ENCODE measurements around the gene SETD2. TPM values are rescaled to one million over a fixed set of nuclear protein-coding genes. Genes with fewer than 3 reads are reported as not detected.
A peak's percentile ranks its signal among the peaks of the same experiment; 100 is the strongest.
"Not testable (repeated sequence)": the region's sequence is repeated elsewhere in the genome, so short reads cannot be mapped to it uniquely, and the experiment has no call there.

The SETD2 gene
- total RNA-seq, 2 experiments from 2014 or later: 87.3 to 87.4 TPM

DNA sequence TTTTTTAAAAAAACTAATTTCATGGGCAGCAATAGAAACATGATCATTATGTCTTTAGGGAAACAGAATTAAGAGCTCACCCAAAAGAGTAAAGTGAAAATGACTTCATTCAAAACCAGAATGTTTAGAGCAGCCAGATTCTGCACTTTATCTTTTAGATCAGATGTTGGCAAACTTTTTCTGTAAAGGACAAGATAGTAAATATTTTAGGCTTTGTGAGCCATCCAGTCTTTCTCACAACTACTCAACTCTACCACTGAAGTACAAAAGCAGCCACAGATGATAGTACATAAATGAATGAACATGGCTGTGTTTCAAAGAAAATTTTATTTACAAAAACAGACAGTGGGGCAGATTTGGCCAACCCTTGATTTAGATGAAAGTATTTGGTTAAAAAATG, 84.5 kb downstream of the SETD2 start:
- H3K9me3 Mint-ChIP-seq: no peaks in the 10 kb centered on the region
- ATAC-seq (ENCODE audit: poor library complexity): no peak
- Histone ChIP-seq H3K27ac (ENCODE audit: low read depth in 1 of 2, low read length in 2 of 2) (no peak overlapping the region), H3K4me3 (ENCODE audit: low read length) (no peak overlapping the region), H3K9me3 (ENCODE audit: control insufficient read depth in 1 of 2, insufficient read depth in 1 of 2, low read length in 2 of 2) (no peaks in the 10 kb centered on the region), H3K4me1 (ENCODE audit: insufficient read depth, low read length) (no peaks in the 10 kb centered on the region), H3K27me3 (ENCODE audit: control insufficient read depth in 1 of 2, insufficient read depth in 2 of 2, low read length in 2 of 2) (no peaks in the 10 kb centered on the region), H3K36me3 (ENCODE audit: insufficient read depth, low read length) (peaks cover 71% of the 10 kb centered on the region)
- DNase-seq: no peak
- peak overlapping the region; percentile 4 for H3K27ac Mint-ChIP-seq
- no peaks in the 10 kb centered on the region for H3K27me3 Mint-ChIP-seq
- POLR2A ChIA-PET: no interaction called here
- TF ChIP-seq, protein P1, sequence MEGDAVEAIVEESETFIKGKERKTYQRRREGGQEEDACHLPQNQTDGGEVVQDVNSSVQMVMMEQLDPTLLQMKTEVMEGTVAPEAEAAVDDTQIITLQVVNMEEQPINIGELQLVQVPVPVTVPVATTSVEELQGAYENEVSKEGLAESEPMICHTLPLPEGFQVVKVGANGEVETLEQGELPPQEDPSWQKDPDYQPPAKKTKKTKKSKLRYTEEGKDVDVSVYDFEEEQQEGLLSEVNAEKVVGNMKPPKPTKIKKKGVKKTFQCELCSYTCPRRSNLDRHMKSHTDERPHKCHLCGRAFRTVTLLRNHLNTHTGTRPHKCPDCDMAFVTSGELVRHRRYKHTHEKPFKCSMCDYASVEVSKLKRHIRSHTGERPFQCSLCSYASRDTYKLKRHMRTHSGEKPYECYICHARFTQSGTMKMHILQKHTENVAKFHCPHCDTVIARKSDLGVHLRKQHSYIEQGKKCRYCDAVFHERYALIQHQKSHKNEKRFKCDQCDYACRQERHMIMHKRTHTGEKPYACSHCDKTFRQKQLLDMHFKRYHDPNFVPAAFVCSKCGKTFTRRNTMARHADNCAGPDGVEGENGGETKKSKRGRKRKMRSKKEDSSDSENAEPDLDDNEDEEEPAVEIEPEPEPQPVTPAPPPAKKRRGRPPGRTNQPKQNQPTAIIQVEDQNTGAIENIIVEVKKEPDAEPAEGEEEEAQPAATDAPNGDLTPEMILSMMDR (IDR thresholded peaks at IDR 0.05): no peak
- CTCF ChIA-PET: interaction anchor here (0.9 kb wide), 1 partner anchor 10 kb away, joined by 3 read pairs; no protein-coding TSS in a partner anchor
- H3K4me3 Mint-ChIP-seq: no peak overlapping the region
- H3K4me1 Mint-ChIP-seq (ENCODE audit: low read depth): peaks cover 19% of the 10 kb centered on the region
- peaks cover 91% of the 10 kb centered on the region for H3K36me3 Mint-ChIP-seq (ENCODE audit: low read depth)
- intact Hi-C loops (cut with DNase I, micrococcal nuclease): no loop called here

DNA sequence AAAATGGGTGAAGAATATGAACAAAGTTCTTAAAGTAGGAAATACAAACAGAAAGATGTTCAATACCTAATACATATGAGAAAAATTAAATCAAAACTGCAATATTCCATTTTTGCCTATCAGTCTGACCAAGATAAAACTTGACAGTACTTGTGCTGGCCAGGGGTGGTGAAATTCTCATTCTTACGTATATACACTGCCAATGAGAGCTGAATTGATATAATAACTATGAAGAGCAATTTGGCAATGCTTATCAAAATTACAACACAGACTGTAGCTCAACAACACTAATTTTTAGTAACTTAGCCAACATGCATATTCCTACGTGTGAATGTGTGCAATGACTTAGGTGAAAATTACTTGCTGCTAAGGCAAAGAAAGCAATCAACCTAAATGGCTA, 90.2 kb downstream of the SETD2 start:
- peaks cover 27% of the 10 kb centered on the region for H3K4me1 Mint-ChIP-seq (ENCODE audit: low read depth)
- no peaks in the 10 kb centered on the region for H3K27me3 Mint-ChIP-seq
- Histone ChIP-seq H3K4me1 (ENCODE audit: insufficient read depth, low read length) (no peaks in the 10 kb centered on the region), H3K9me3 (ENCODE audit: control insufficient read depth in 1 of 2, insufficient read depth in 1 of 2, low read length in 2 of 2) (no peaks in the 10 kb centered on the region), H3K27me3 (ENCODE audit: control insufficient read depth in 1 of 2, insufficient read depth in 2 of 2, low read length in 2 of 2) (no peaks in the 10 kb centered on the region), H3K27ac (ENCODE audit: low read depth in 1 of 2, low read length in 2 of 2) (no peak overlapping the region), H3K36me3 (ENCODE audit: insufficient read depth, low read length) (peaks cover 56% of the 10 kb centered on the region), H3K4me3 (ENCODE audit: low read length) (no peak overlapping the region)
- TF ChIP-seq, protein P1 (IDR thresholded peaks at IDR 0.05): no peak
- H3K36me3 Mint-ChIP-seq (ENCODE audit: low read depth): peaks cover 75% of the 10 kb centered on the region
- DNase-seq: no peak
- ChIA-PET POLR2A (interaction anchor here (0.7 kb wide), 1 partner anchor 1168 kb away, joined by 3 read pairs; no protein-coding TSS in a partner anchor), CTCF (interaction anchor here (0.9 to 1.3 kb wide), 3 partner anchors 32 to 178 kb away, joined by 3 read pairs; partner anchors contain the start of gene SETD2)
- ATAC-seq (ENCODE audit: poor library complexity): no peak
- H3K9me3 Mint-ChIP-seq: no peaks in the 10 kb centered on the region
- no peak overlapping the region for H3K27ac Mint-ChIP-seq
- intact Hi-C loops (cut with DNase I, micrococcal nuclease): no loop called here
- H3K4me3 Mint-ChIP-seq: no peak overlapping the region

DNA sequence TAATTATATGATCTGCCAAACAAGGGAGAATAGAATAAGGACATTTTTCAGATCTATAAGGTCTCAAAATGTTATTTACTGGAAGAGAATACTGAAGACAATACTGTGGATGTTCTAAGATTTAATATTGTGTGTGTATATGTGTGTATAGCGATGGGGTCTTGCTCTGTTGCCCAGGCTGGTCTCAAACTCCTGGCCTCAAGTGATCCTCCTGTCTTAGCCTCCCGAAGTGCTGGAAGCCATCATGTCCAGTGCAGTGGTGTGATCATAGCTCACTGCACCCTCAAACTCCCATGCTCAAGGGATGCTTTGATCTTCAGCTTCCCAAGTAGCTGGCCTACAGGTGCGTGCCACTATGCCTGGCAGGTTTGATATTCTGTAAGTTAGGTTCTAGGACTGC, 93.1 kb downstream of the SETD2 start:
- Histone ChIP-seq H3K27ac (ENCODE audit: low read depth in 1 of 2, low read length in 2 of 2) (no peak overlapping the region), H3K36me3 (ENCODE audit: insufficient read depth, low read length) (peaks cover 56% of the 10 kb centered on the region), H3K4me3 (ENCODE audit: low read length) (no peak overlapping the region), H3K9me3 (ENCODE audit: control insufficient read depth in 1 of 2, insufficient read depth in 1 of 2, low read length in 2 of 2) (no peaks in the 10 kb centered on the region), H3K4me1 (ENCODE audit: insufficient read depth, low read length) (no peaks in the 10 kb centered on the region), H3K27me3 (ENCODE audit: control insufficient read depth in 1 of 2, insufficient read depth in 2 of 2, low read length in 2 of 2) (no peaks in the 10 kb centered on the region)
- no peak for ATAC-seq (ENCODE audit: poor library complexity)
- no peak overlapping the region for H3K4me3 Mint-ChIP-seq
- intact Hi-C loops (cut with DNase I, micrococcal nuclease): no loop called here
- peaks cover 22% of the 10 kb centered on the region for H3K4me1 Mint-ChIP-seq (ENCODE audit: low read depth)
- ChIA-PET CTCF (interaction anchor here (1.3 kb wide), 1 partner anchor 254 kb away, joined by 4 read pairs; no protein-coding TSS in a partner anchor), POLR2A (no interaction called here)
- no peaks in the 10 kb centered on the region for H3K27me3 Mint-ChIP-seq
- TF ChIP-seq, protein P1 (IDR thresholded peaks at IDR 0.05): no peak
- DNase-seq: no peak
- peak overlapping the region; percentile 10 for H3K27ac Mint-ChIP-seq
- peaks cover 67% of the 10 kb centered on the region for H3K36me3 Mint-ChIP-seq (ENCODE audit: low read depth)
- no peaks in the 10 kb centered on the region for H3K9me3 Mint-ChIP-seq

DNA sequence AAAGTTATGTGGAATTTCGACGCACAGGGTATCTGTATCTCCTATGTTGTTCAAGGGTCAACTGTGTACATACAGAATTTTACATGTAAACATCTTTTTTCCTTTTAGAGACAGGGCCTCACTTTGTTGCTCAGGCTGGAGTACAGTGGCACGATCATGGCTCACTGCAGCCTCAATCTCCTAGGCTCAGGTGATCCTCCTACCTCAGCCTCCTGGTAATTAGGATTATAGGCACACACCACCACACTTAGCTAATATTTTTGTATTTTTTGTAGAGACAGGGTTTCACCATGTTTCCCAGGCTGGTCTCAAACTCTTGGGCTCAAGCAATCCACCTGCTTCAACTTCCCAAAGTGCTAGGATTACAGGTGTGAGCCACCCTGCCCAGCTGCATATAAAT, 97.7 kb downstream of the SETD2 start:
- CTCF ChIA-PET; intact Hi-C loops (cut with DNase I, micrococcal nuclease); H3K4me1 ChIP-seq (ENCODE audit: insufficient read depth, low read length); POLR2A ChIA-PET; H3K27ac Mint-ChIP-seq; H3K27me3 ChIP-seq (ENCODE audit: control insufficient read depth in 1 of 2, insufficient read depth in 2 of 2, low read length in 2 of 2); H3K27me3 Mint-ChIP-seq; H3K4me3 ChIP-seq (ENCODE audit: low read length); H3K9me3 ChIP-seq (ENCODE audit: control insufficient read depth in 1 of 2, insufficient read depth in 1 of 2, low read length in 2 of 2); ATAC-seq (ENCODE audit: poor library complexity); H3K27ac ChIP-seq (ENCODE audit: low read depth in 1 of 2, low read length in 2 of 2); H3K4me3 Mint-ChIP-seq; H3K9me3 Mint-ChIP-seq; DNase-seq: not testable (repeated sequence)
- Mint-ChIP-seq H3K36me3 (ENCODE audit: low read depth) (peaks cover 81% of the 10 kb centered on the region), H3K4me1 (ENCODE audit: low read depth) (peaks cover 28% of the 10 kb centered on the region)
- peaks cover 61% of the 10 kb centered on the region for H3K36me3 ChIP-seq (ENCODE audit: insufficient read depth, low read length)

Data from CD4-positive, alpha-beta T cell (primary cell).